H9 (cell line): ENCODE measurements around the gene FAF1. TPM values are rescaled to one million over a fixed set of nuclear protein-coding genes. Genes with fewer than 3 reads are reported as not detected.

Experiments used
- DNase-seq: peaks from one replicate; pipeline ENCODE4 v3.0.0-alpha.2; 2017
- H2AFZ ChIP-seq: one replicate; pipeline ENCODE4 v1.6.1; 2013; ENCODE audit warnings: mild to moderate bottlenecking, low read length, control low read depth, moderate library complexity
- H2AK5ac ChIP-seq: 2 replicates; pipeline ENCODE4 v1.6.1; 2013; ENCODE audit warnings: low read length, control low read depth, mixed read lengths; ENCODE audit not compliant: insufficient read length
- H2BK120ac ChIP-seq: one replicate; pipeline ENCODE4 v1.6.1; 2013; ENCODE audit warnings: low read depth, mild to moderate bottlenecking, low read length, control low read depth, inconsistent platforms; ENCODE audit not compliant: poor library complexity, severe bottlenecking
- H2BK12ac ChIP-seq: 2 replicates; pipeline ENCODE4 v1.6.1; 2013; ENCODE audit warnings: low read length, control low read depth, mixed read lengths, low read depth; ENCODE audit not compliant: insufficient read length
- H2BK15ac ChIP-seq: 2 replicates; pipeline ENCODE4 v1.6.1; 2013; ENCODE audit warnings: low read depth, low read length, control low read depth
- H2BK20ac ChIP-seq: one replicate; pipeline ENCODE4 v1.6.1; 2013; ENCODE audit warnings: low read depth, mild to moderate bottlenecking, low read length, control low read depth, inconsistent platforms; ENCODE audit not compliant: poor library complexity, severe bottlenecking
- H2BK5ac ChIP-seq: 2 replicates; pipeline ENCODE4 v1.6.1; 2013; ENCODE audit warnings: low read length, control low read depth, mixed read lengths; ENCODE audit not compliant: insufficient read length
- H3K14ac ChIP-seq: 2 replicates; pipeline ENCODE4 v1.6.1; 2013; ENCODE audit warnings: low read length, control low read depth; ENCODE audit not compliant: insufficient read depth
- H3K18ac ChIP-seq: 2 replicates; pipeline ENCODE4 v1.6.1; 2013; ENCODE audit warnings: low read depth, mild to moderate bottlenecking, mixed read lengths, low read length, control low read depth; ENCODE audit not compliant: insufficient read length
- H3K23ac ChIP-seq: 2 replicates; pipeline ENCODE4 v1.6.1; 2013; ENCODE audit warnings: low read length, control low read depth, mixed read lengths, low read depth; ENCODE audit not compliant: insufficient read length
- H3K23me2 ChIP-seq: 2 replicates; pipeline ENCODE4 v1.6.1; 2013; ENCODE audit warnings: low read depth, mild to moderate bottlenecking, mixed read lengths, low read length, control low read depth; ENCODE audit not compliant: insufficient read length, poor library complexity, severe bottlenecking
- H3K27ac ChIP-seq: 2 replicates; pipeline ENCODE4 v1.5.1; 2013; ENCODE audit warnings: low read length, control low read depth, mixed read lengths, low read depth; ENCODE audit not compliant: insufficient read length
- H3K27me3 ChIP-seq: 2 replicates; pipeline ENCODE4 v1.6.1; 2013; ENCODE audit warnings: low read length, control low read depth, inconsistent platforms; ENCODE audit not compliant: insufficient read depth
- H3K4ac ChIP-seq: 2 replicates; pipeline ENCODE4 v1.6.1; 2013; ENCODE audit warnings: low read depth, mild to moderate bottlenecking, control low read depth, inconsistent platforms, low read length, moderate library complexity
- H3K4me1 ChIP-seq: 2 replicates; pipeline ENCODE4 v1.6.1; 2013; ENCODE audit warnings: low read length, control low read depth, inconsistent platforms; ENCODE audit not compliant: insufficient read depth
- H3K4me2 ChIP-seq: 2 replicates; pipeline ENCODE4 v1.6.1; 2013; ENCODE audit warnings: low read length, control low read depth, mixed read lengths; ENCODE audit not compliant: insufficient read length, insufficient read depth
- H3K56ac ChIP-seq: 2 replicates; pipeline ENCODE4 v1.6.1; 2013; ENCODE audit warnings: low read depth, mild to moderate bottlenecking, mixed read lengths, low read length, control low read depth; ENCODE audit not compliant: insufficient read length
- H3K79me1 ChIP-seq: 2 replicates; pipeline ENCODE4 v1.6.1; 2013; ENCODE audit warnings: low read depth, mild to moderate bottlenecking, moderate library complexity, low read length, control low read depth, inconsistent platforms; ENCODE audit not compliant: insufficient read depth, poor library complexity, severe bottlenecking
- H3K79me2 ChIP-seq: 2 replicates; pipeline ENCODE4 v1.6.1; 2013; ENCODE audit warnings: low read length, control low read depth, inconsistent platforms; ENCODE audit not compliant: insufficient read depth
- H3K9ac ChIP-seq: 2 replicates; pipeline ENCODE4 v1.6.1; 2013; ENCODE audit warnings: low read length, control low read depth, mixed read lengths; ENCODE audit not compliant: insufficient read length; ENCODE audit errors: extremely low read depth
- H3K9me3 ChIP-seq: one replicate; pipeline ENCODE4 v1.6.1; 2013; ENCODE audit warnings: low read depth, low read length, inconsistent platforms; ENCODE audit not compliant: control insufficient read depth
- H3T11ph ChIP-seq: one replicate; pipeline ENCODE4 v1.6.1; 2013; ENCODE audit warnings: mild to moderate bottlenecking, low read length, control low read depth, inconsistent platforms
- H4K20me1 ChIP-seq: one replicate; pipeline ENCODE4 v1.6.1; 2013; ENCODE audit not compliant: control insufficient read depth, insufficient read length, insufficient read depth
- H4K5ac ChIP-seq: 2 replicates; pipeline ENCODE4 v1.6.1; 2013; ENCODE audit warnings: low read depth, mild to moderate bottlenecking, mixed read lengths, low read length, control low read depth; ENCODE audit not compliant: insufficient read length
- H4K8ac ChIP-seq: replicated peaks from 2 replicates; pipeline ENCODE4 v1.6.1; 2013; ENCODE audit warnings: low read length, control low read depth, mixed read lengths, low read depth; ENCODE audit not compliant: insufficient read length
- H4K91ac ChIP-seq: 2 replicates; pipeline ENCODE4 v1.6.1; 2013; ENCODE audit warnings: low read depth, mild to moderate bottlenecking, moderate library complexity, mixed read lengths, low read length, control low read depth; ENCODE audit not compliant: insufficient read length
- H3K27ac Mint-ChIP-seq, 3 experiments: 2 replicates in 2 of 3; 3 replicates in 1 of 3; pipeline ENCODE4 v1.8.0; 2020 to 2021; ENCODE audit warnings: mixed read lengths in 3 of 3, mild to moderate bottlenecking in 1 of 3, moderate library complexity in 1 of 3
- H3K27me3 Mint-ChIP-seq: 2 replicates; pipeline ENCODE4 v1.8.0; 2021; ENCODE audit warnings: low read depth, mild to moderate bottlenecking, moderate library complexity, mixed read lengths
- H3K36me3 Mint-ChIP-seq, 3 experiments: 2 replicates in 2 of 3; 3 replicates in 1 of 3; pipeline ENCODE4 v1.8.0; 2020 to 2021; ENCODE audit warnings: low read depth in 3 of 3, mixed read lengths in 3 of 3; ENCODE audit not compliant: insufficient read depth in 1 of 3
- H3K4me1 Mint-ChIP-seq, 2 experiments: 2 replicates each; pipeline ENCODE4 v1.8.0; 2020; ENCODE audit warnings: mixed read lengths in 2 of 2
- H3K4me3 Mint-ChIP-seq, 2 experiments: 2 replicates in 1 of 2; 3 replicates in 1 of 2; pipeline ENCODE4 v1.8.0; 2020 to 2021; ENCODE audit warnings: mild to moderate bottlenecking in 2 of 2, mixed read lengths in 2 of 2, moderate library complexity in 1 of 2
- H3K9me3 Mint-ChIP-seq, 2 experiments: 2 replicates in 1 of 2; 3 replicates in 1 of 2; pipeline ENCODE4 v1.8.0; 2020; ENCODE audit warnings: mild to moderate bottlenecking in 2 of 2, mixed read lengths in 2 of 2, moderate library complexity in 1 of 2
- WGBS: extraction: QIAGEN DNeasy Blood & Tissue Kit; methylation state at CpG from one replicate; pipeline ENCODE4 v1.1.7; 2013; ENCODE audit warnings: missing lambda C conversion rate, low lambda C conversion rate, mixed read lengths; ENCODE audit not compliant: insufficient read length; ENCODE audit errors: extremely low coverage; 5-methylcytosine and 5-hydroxymethylcytosine counted together
- total RNA-seq: library from RNA; stranded (reverse); gene quantifications from 2 replicates; pipeline ENCODE4 v1.2.1, GENCODE V29; 2021
- TF ChIP-seq, protein P1 (sequence below): fragments of 200-600 bp; sonication (generic); conservative IDR thresholded peaks from 3 replicates; pipeline ENCODE4 v1.8.0; 2021; ENCODE audit warnings: antibody characterized with exemption, mild to moderate bottlenecking

Gene FAF1
- total RNA-seq, 1 experiment from 2014 or later = 60.8 TPM

DNA sequence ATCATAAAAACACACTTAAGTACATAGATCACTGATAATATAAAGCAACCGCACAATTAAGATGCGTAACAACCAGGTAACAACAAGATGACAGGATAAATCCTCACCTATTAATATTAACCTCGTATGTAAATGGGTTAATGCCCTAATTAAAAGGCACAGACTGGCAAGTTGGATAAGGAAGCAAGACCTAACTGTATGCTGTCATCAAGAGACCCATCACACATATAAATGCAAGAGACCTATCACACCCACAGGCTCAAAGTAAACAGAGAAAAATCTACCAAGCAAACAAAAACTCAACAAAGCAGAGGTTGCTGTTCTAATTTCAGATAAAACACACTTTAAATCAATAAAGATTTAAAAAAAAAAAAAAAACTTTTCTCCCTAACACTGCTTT, 151.8 kb downstream of the FAF1 start:
- Histone ChIP-seq H3T11ph (no peak overlapping the region), H2BK5ac (no peak overlapping the region), H3K9ac (no peak overlapping the region), H3K79me2 (peaks cover 7% of the 10 kb centered on the region; the same call in 1 of the 2 replicates), H4K8ac (no peak overlapping the region), H2BK20ac (no peak overlapping the region), H2AFZ (no peak overlapping the region), H3K27me3 (no peaks in the 10 kb centered on the region), H3K4me2 (no peak overlapping the region), H2BK15ac (no peak overlapping the region), H4K91ac (no peak overlapping the region), H3K23me2 (no peaks in the 10 kb centered on the region), H3K14ac (no peak overlapping the region), H4K20me1 (no peaks in the 10 kb centered on the region), H3K4me1 (peaks cover 2% of the 10 kb centered on the region; the same call in 1 of the 2 replicates), H3K18ac (no peak overlapping the region), H3K27ac (no peak overlapping the region), H3K56ac (no peak overlapping the region), H2BK12ac (no peak overlapping the region), H2AK5ac (no peak overlapping the region), H3K9me3 (no peaks in the 10 kb centered on the region), H3K79me1 (peaks cover 6% of the 10 kb centered on the region), H4K5ac (no peak overlapping the region), H2BK120ac (no peak overlapping the region), H3K23ac (no peak overlapping the region), H3K4ac (no peak overlapping the region)
- TF ChIP-seq, protein P1, sequence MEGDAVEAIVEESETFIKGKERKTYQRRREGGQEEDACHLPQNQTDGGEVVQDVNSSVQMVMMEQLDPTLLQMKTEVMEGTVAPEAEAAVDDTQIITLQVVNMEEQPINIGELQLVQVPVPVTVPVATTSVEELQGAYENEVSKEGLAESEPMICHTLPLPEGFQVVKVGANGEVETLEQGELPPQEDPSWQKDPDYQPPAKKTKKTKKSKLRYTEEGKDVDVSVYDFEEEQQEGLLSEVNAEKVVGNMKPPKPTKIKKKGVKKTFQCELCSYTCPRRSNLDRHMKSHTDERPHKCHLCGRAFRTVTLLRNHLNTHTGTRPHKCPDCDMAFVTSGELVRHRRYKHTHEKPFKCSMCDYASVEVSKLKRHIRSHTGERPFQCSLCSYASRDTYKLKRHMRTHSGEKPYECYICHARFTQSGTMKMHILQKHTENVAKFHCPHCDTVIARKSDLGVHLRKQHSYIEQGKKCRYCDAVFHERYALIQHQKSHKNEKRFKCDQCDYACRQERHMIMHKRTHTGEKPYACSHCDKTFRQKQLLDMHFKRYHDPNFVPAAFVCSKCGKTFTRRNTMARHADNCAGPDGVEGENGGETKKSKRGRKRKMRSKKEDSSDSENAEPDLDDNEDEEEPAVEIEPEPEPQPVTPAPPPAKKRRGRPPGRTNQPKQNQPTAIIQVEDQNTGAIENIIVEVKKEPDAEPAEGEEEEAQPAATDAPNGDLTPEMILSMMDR = no peak
- no peak for DNase-seq
- Mint-ChIP-seq H3K4me1 (peaks cover 25 to 31% of the 10 kb centered on the region in 2 experiments), H3K4me3 (no peak overlapping the region), H3K36me3 (peaks cover 4 to 23% (median 6%) of the 10 kb centered on the region in 3 experiments), H3K27ac (no peak overlapping the region), H3K9me3 (peaks cover 15% of the 10 kb centered on the region in 2 experiments), H3K27me3 (no peaks in the 10 kb centered on the region)
- WGBS = no CpG with 5 or more reads among the region's 3 CpGs
